ENCODE measurements around the gene CPOX. TPM values are rescaled to one million over a fixed set of nuclear protein-coding genes. Genes with fewer than 3 reads are reported as not detected.

Gene CPOX
- total RNA-seq, 1 experiment from 2014 or later, result 24.2 TPM

DNA sequence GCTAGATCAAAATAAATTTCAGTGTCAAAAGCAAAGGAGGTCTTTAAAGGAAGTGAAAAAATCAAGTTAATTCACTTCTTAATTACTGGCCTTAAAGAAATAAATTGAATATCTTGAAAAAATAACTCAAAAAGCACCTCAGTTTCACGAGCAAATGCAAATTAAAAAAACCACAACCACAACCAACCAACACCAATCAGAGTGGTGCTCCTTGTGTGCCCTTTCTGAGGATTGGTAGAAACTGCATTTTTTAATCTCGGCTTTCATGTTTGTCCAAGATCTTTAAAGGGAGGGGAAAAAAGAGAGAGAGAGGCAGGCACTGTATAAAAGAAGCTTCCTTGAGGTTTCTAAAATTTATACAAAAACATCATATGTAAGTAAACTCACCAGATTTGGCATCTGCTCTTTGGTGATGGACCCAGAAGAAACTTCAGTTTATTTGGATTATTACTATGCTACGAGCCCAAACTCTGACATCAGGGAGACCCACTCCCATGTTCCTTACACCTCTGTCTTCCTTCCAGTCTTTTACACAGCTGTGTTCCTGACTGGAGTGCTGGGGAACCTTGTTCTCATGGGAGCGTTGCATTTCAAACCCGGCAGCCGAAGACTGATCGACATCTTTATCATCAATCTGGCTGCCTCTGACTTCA is 61.7 kb downstream of the CPOX start, which contains the start of gene GPR15:
Gene GPR15, plus strand, starts transcription at position 357 of the 653 bp plus-strand sequence. Its CDS starts 56 bp downstream, at position 413.
- Histone ChIP-seq H3K9me3 (no peaks in the 10 kb centered on the region), H3K27me3 (replicated peaks; ENCODE audit: control insufficient read depth, insufficient read depth, low read length) (no peaks in the 10 kb centered on the region), H3K4me3 (ENCODE audit: low read depth, low read length) (no peak within 1 kb of the TSS), H3K36me3 (ENCODE audit: control insufficient read depth, insufficient read depth, low read length) (no peaks in the 10 kb centered on the region), H3K4me1 (peaks cover 8% of the 10 kb centered on the region)
- Mint-ChIP-seq H3K27ac (ENCODE audit: unreplicated experiment) (no peak within 1 kb of the TSS), H3K4me3 (ENCODE audit: unreplicated experiment) (no peak within 1 kb of the TSS), H3K27me3 (ENCODE audit: insufficient read depth, unreplicated experiment) (no peaks in the 10 kb centered on the region), H3K9me3 (ENCODE audit: unreplicated experiment) (no peaks in the 10 kb centered on the region), H3K36me3 (ENCODE audit: insufficient read depth, unreplicated experiment) (no peaks in the 10 kb centered on the region), H3K4me1 (ENCODE audit: low read depth, unreplicated experiment) (no peaks in the 10 kb centered on the region)
- BruUV-seq (replicated peaks), result no TSS peak
- intact Hi-C loops (cut with micrococcal nuclease; ENCODE audit: unreplicated experiment), result no loop called here
- POLR2A ChIA-PET, result no interaction called here
- TF ChIP-seq, protein P1, sequence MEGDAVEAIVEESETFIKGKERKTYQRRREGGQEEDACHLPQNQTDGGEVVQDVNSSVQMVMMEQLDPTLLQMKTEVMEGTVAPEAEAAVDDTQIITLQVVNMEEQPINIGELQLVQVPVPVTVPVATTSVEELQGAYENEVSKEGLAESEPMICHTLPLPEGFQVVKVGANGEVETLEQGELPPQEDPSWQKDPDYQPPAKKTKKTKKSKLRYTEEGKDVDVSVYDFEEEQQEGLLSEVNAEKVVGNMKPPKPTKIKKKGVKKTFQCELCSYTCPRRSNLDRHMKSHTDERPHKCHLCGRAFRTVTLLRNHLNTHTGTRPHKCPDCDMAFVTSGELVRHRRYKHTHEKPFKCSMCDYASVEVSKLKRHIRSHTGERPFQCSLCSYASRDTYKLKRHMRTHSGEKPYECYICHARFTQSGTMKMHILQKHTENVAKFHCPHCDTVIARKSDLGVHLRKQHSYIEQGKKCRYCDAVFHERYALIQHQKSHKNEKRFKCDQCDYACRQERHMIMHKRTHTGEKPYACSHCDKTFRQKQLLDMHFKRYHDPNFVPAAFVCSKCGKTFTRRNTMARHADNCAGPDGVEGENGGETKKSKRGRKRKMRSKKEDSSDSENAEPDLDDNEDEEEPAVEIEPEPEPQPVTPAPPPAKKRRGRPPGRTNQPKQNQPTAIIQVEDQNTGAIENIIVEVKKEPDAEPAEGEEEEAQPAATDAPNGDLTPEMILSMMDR (IDR thresholded peaks at IDR 0.05; ENCODE audit: insufficient read depth in 1 of 2, low read depth in 1 of 2, low read length in 1 of 2, severe bottlenecking in 1 of 2, unreplicated experiment in 1 of 2), result no peak
- CTCF ChIA-PET, result no interaction called here
- DNase-seq, result no peak

DNA sequence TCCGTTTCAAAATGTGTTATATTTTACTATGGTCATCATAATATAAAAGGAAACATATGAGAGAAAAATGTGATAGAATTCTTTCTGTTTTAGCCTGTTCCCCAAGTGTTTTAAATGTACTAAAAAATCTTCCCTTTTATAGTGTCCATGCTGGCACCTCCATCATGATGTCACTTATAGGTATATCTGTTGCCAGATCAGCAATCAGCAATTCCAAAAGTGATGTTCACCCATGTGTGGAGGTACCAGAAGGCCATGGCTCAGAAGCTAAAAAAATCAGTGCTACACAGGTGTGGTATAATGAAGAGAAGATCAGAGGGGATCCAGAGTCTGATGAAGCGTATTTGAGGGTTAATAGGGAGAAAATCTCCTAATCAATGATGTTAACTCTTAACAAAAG is 62.7 kb downstream of the CPOX start:
- Mint-ChIP-seq H3K36me3 (ENCODE audit: insufficient read depth, unreplicated experiment) (no peaks in the 10 kb centered on the region), H3K4me1 (ENCODE audit: low read depth, unreplicated experiment) (no peaks in the 10 kb centered on the region), H3K4me3 (ENCODE audit: unreplicated experiment) (no peak overlapping the region), H3K9me3 (ENCODE audit: unreplicated experiment) (no peaks in the 10 kb centered on the region), H3K27ac (ENCODE audit: unreplicated experiment) (no peak overlapping the region), H3K27me3 (ENCODE audit: insufficient read depth, unreplicated experiment) (no peaks in the 10 kb centered on the region)
- Histone ChIP-seq H3K4me1 (peaks cover 8% of the 10 kb centered on the region), H3K9me3 (no peaks in the 10 kb centered on the region), H3K27me3 (replicated peaks; ENCODE audit: control insufficient read depth, insufficient read depth, low read length) (no peaks in the 10 kb centered on the region), H3K4me3 (ENCODE audit: low read depth, low read length) (no peak overlapping the region), H3K36me3 (ENCODE audit: control insufficient read depth, insufficient read depth, low read length) (no peaks in the 10 kb centered on the region)
- intact Hi-C loops (cut with micrococcal nuclease; ENCODE audit: unreplicated experiment), result no loop called here
- no TSS peak for BruUV-seq (replicated peaks)
- TF ChIP-seq, protein P1 (IDR thresholded peaks at IDR 0.05; ENCODE audit: insufficient read depth in 1 of 2, low read depth in 1 of 2, low read length in 1 of 2, severe bottlenecking in 1 of 2, unreplicated experiment in 1 of 2), result no peak
- DNase-seq, result no peak
- ChIA-PET CTCF (no interaction called here), POLR2A (no interaction called here)

DNA sequence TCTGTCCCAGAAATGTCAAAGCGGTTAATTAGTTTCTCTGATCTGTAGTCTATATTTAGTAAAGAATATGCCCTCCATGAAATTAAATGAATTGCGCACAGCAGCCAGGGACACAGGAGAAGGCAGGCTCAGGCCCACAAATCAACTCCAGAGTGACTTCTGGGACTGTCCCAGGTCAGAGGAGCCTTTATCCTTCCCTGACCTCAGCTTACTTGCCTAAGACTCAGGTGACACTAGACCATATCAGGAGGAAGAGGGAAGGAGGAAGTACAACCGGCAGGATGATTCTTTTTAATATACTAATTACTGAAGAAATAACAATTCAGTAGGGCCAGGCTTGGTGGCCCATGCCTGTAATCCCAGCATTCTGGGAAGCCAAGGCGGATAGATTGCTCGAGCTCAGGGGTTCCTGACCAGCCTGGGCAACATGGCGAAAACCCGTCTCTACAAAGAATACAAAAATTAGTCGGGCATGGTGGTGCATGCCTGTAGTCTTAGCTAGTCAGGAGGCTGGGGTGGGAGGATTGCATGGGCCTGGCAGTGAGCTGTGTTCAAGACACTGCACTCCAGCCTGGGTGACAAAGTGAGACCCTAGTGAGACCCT is 63.5 kb downstream of the CPOX start:
- no peaks in the 10 kb centered on the region for H3K9me3 ChIP-seq
- ChIA-PET CTCF (no interaction called here), POLR2A (no interaction called here)
- no peaks in the 10 kb centered on the region for H3K27me3 ChIP-seq (replicated peaks; ENCODE audit: control insufficient read depth, insufficient read depth, low read length)
- H3K4me1 ChIP-seq, result peaks cover 8% of the 10 kb centered on the region
- intact Hi-C loops (cut with micrococcal nuclease; ENCODE audit: unreplicated experiment), result no loop called here
- no peaks in the 10 kb centered on the region for H3K27me3 Mint-ChIP-seq (ENCODE audit: insufficient read depth, unreplicated experiment)
- no peak for DNase-seq
- H3K9me3 Mint-ChIP-seq (ENCODE audit: unreplicated experiment), result no peaks in the 10 kb centered on the region
- H3K36me3 ChIP-seq (ENCODE audit: control insufficient read depth, insufficient read depth, low read length), result no peaks in the 10 kb centered on the region
- TF ChIP-seq, protein P1 (IDR thresholded peaks at IDR 0.05; ENCODE audit: insufficient read depth in 1 of 2, low read depth in 1 of 2, low read length in 1 of 2, severe bottlenecking in 1 of 2, unreplicated experiment in 1 of 2), result no peak
- H3K27ac Mint-ChIP-seq (ENCODE audit: unreplicated experiment), result no peak overlapping the region
- H3K4me1 Mint-ChIP-seq (ENCODE audit: low read depth, unreplicated experiment), result no peaks in the 10 kb centered on the region
- no peak overlapping the region for H3K4me3 Mint-ChIP-seq (ENCODE audit: unreplicated experiment)
- BruUV-seq (replicated peaks), result no TSS peak
- H3K4me3 ChIP-seq (ENCODE audit: low read depth, low read length), result no peak overlapping the region
- H3K36me3 Mint-ChIP-seq (ENCODE audit: insufficient read depth, unreplicated experiment), result no peaks in the 10 kb centered on the region

Other genes with a start within 250 kb of the CPOX start
- not detected in 2 replicates for gene OR5K4, start 239.8 kb downstream of the CPOX start, total RNA-seq (2022)
- not detected in 2 replicates for gene OR5K3, start 202.9 kb downstream of the CPOX start, total RNA-seq (2022)
- gene OR5K1, start 130.4 kb downstream of the CPOX start, total RNA-seq (2022), result not detected in 2 replicates
- not detected in 2 replicates for gene OR5K2, start 95.9 kb downstream of the CPOX start, total RNA-seq (2022)
- gene CLDND1, start 70.7 kb downstream of the CPOX start, total RNA-seq (2022), result 56.0 TPM in 2 replicates
- not detected in 2 replicates for gene GPR15, start 61.6 kb downstream of the CPOX start, total RNA-seq (2022)
- 59.7 and 67.2 TPM in 2 replicates for gene ST3GAL6, start 169.7 kb upstream of the CPOX start, total RNA-seq (2022)

Measured in Caco-2 (cell line).